ENCODE data around the gene ALKBH1. TPM values are rescaled to one million over a fixed set of nuclear protein-coding genes. Genes with fewer than 3 reads are reported as not detected.

Gene ALKBH1
- total and polyA plus RNA-seq, 9 of the 15 experiments (the other 6 are each of a cell fraction or from before 2014, with no cell fraction given), result 5.3 to 19.4 (median 10.7) TPM

- 7% methylated on average over 4 of the region's 7 CpGs for WGBS (ENCODE audit: insufficient coverage, low coverage, missing lambda C conversion rate)
- in situ Hi-C loops (cut with MboI) (loop anchor here (25.0 kb wide), 1 partner anchor 927 kb away; no protein-coding TSS in a partner anchor), intact Hi-C loops (cut with micrococcal nuclease) (no loop called here)
- H3K27me3 ChIP-seq (ENCODE audit: control insufficient read depth in 2 of 2, insufficient read depth in 2 of 2, low read length in 2 of 2), result no peaks in the 10 kb centered on the region
- POLR2A ChIA-PET, result no interaction called here
- no peaks in the 10 kb centered on the region; a peak in 2 of 5 replicates for H3K4me1 ChIP-seq (replicated peaks in 1 of 2; ENCODE audit: control insufficient read depth in 2 of 2, insufficient read depth in 2 of 2, low read length in 2 of 2)
- no peak for ATAC-seq
- FAIRE-seq, result no peak
- H3K4me2 ChIP-seq (ENCODE audit: insufficient read depth, low read length), result no peak overlapping the region
- CTCF ChIA-PET (ENCODE audit: low intra/inter-chr PET ratio), result no interaction called here
- no peak for DNase-seq (ENCODE audit: extremely low read depth in 1 of 4, low spot score in 3 of 4)
- H2AFZ ChIP-seq (ENCODE audit: low read depth, low read length), result no peak overlapping the region
- no peak overlapping the region for H3K27ac ChIP-seq (ENCODE audit: extremely low read depth, low read depth, low read length)
- no peaks in the 10 kb centered on the region for H3K9me1 ChIP-seq (ENCODE audit: control insufficient read depth, insufficient read depth, low read length)
- no peaks in the 10 kb centered on the region for H3K9me3 ChIP-seq (replicated peaks; ENCODE audit: control insufficient read depth, insufficient read depth, low read depth, low read length)
- no peak overlapping the region for H3K9ac ChIP-seq (ENCODE audit: insufficient read depth in 1 of 2, low read depth in 2 of 2, low read length in 2 of 2)
- H4K20me1 ChIP-seq (replicated peaks; ENCODE audit: control insufficient read depth, insufficient read depth, low read length), result no peaks in the 10 kb centered on the region
- no peak for TF ChIP-seq ZNF280B (CRISPR knock-in tag; IDR thresholded peaks at IDR 0.05)
- TF ChIP-seq ZNF431 (CRISPR knock-in tag; IDR thresholded peaks at IDR 0.05), result no peak
- no peak for TF ChIP-seq ZKSCAN3 (CRISPR knock-in tag; IDR thresholded peaks at IDR 0.05)
- peak; percentile 52; the same call in 1 of the 2 replicates for TF ChIP-seq RFX1 (IDR thresholded peaks at IDR 0.05)
- TF ChIP-seq TRIM25 (IDR thresholded peaks at IDR 0.05; ENCODE audit: borderline replicate concordance), result no peak
- no peak for TF ChIP-seq LCOR (CRISPR knock-in tag; IDR thresholded peaks at IDR 0.05)
- no peak for TF ChIP-seq THRB (CRISPR knock-in tag; conservative IDR thresholded peaks at IDR 0.05)
- H3K36me3 ChIP-seq (ENCODE audit: control insufficient read depth, insufficient read depth, low read length), result no peaks in the 10 kb centered on the region
- H3K4me3 ChIP-seq, result no peak overlapping the region
- no TSS peak for BruUV-seq (replicated peaks)
- H3K79me2 ChIP-seq (ENCODE audit: control insufficient read depth, insufficient read depth, low read length), result no peaks in the 10 kb centered on the region
Observed at GRCh38 chr14:77660754-77661153, 47.1 kb downstream of the ALKBH1 start.

Measured in K562 (cell line).